ENCODE measurements around the gene SH3GL1.
"Not testable (repeated sequence)": the region's sequence is repeated elsewhere in the genome, so short reads cannot be mapped to it uniquely, and the experiment has no call there.

The SH3GL1 gene

DNA sequence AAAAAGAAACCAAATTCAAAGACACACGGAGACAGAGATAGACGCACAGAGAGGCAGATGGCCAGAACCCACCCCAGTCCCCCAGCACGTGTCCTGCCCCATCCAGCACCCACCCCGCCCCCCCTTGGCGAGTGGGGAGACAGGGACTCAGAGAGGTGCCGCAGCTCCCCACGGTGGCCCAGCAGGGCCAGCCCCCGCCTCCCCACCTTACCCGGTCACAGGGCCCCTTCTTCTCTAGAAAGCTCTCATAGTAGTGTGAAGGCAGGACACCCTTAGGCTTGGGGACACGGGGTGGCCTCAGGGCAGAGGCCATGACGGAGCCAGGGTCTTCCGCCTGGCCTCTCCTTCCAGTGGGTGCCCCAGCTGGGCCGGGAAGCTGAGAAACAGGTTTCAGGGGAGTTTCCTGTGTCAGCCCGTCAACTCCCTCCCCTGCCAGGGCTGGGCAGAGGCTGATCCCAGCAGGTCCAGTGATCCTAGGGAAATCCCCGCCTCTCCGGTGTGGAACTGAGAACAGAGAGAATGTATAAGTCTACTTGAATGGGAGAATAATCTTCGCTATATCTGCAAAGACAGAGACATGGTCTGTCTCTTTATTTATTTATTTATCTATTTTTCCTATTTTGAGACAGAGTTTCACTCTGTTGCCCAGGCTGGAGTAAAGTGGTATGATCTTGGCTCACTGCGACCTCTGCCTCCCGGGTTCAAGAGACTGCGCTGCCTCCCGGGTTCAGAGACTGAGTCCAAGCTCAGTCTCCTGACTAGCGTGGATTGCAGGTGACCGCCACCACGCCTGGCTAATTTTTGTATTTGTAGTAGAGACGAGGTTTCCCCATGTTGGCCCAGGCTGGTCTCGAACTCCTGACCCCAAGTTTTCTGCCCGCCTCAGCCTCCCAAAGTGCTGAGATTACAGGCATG lies 61.6 kb downstream of the SH3GL1 start, which contains the start of gene STAP2:
Gene STAP2 (minus strand): TSS at position 387 of the 915 bp plus-strand sequence. CDS start 74 bp downstream, at position 313.
- no peak for DNase-seq

DNA sequence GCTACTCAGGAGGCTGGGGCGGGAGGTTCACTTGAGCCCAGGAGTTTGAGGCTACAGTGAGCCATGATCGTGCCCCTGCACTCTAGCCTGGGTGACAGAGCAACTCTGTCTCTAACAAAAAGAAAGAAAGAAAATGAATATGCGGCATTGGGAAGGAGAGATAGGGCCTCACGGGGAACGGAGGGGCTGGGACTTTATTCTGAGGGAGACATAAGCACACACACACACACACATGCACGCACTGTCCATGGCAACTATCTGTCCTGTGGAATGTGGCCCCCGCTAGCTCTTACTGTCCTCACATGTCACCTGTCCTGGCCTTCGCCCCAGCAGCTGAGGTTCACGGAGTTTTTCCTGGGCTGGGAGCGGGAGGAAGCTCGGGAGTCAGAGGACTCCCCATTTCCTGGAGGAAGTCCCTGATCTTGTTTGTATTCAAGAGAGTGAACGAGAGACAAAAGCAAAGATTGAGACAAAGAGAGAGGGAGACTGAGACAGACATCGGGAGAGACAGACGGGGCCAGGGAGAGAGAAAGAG lies 62.4 kb downstream of the SH3GL1 start:
- no peak for DNase-seq

DNA sequence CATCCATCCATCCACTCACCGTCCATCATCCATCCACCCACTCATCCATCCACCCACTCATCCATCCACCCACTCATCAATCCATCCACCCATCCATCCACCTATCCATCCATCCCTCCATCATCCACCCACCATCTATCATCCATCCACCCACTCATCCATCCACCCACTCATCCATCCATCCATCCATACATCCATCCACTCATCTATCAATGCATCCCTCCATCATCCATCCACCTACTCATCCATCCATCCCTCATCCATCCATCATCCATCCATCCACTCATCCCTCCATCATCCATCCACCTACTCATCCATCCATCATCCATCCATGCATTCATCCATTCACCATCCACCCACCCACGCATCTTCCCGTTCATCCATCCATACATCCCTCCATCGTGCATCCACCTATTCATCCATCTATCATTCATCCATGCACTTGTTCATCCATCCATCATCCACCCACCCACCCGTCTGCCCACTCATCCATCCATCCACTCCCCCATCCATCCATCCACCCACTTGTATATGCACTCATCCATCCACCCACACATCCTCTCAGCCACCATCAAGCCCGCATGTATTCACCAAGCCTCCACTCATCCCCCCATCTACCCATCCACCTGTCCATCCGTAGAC lies 65.3 kb downstream of the SH3GL1 start:
- no peak for DNase-seq

GRCh38 chr19:4329858-4330257 lies 70.5 kb downstream of the SH3GL1 start:
- DNase-seq, result no peak

DNA sequence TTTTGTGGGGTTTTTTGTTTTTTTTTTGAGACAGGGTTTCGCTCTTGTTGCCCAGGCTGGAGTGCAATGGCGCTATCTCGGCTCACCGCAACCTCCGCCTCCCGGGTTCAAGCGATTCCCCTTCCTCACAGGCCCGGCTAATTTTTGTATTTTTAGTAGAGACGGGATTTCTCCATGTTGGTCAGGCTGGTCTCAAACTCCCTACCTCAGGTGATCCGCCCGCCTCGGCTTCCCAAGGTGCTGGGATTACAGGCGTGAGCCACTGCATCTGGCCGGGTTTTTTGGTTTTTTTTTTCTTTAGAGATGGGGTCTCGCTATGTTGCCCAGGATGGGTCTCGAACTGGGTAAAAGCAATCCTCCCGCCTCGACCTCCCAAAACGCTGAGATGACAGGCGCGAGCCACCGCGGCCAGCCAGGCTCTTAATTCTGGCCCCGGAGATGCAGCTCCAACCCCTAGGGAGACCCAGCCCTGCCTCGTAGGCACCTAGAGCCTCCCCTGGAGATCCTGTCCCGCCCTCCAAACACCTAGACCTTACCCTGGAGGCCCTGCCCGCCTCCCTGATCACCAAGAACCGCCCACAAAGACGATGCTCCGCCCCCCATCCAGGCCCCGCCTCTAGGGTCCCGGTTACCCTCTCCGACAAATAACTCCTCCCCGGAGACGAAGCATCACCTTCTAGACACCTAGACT lies 71.2 kb downstream of the SH3GL1 start:
- DNase-seq, result not testable (repeated sequence)

GRCh38 chr19:4328243-4328990 lies 71.9 kb downstream of the SH3GL1 start:
- DNase-seq, result no peak

DNA sequence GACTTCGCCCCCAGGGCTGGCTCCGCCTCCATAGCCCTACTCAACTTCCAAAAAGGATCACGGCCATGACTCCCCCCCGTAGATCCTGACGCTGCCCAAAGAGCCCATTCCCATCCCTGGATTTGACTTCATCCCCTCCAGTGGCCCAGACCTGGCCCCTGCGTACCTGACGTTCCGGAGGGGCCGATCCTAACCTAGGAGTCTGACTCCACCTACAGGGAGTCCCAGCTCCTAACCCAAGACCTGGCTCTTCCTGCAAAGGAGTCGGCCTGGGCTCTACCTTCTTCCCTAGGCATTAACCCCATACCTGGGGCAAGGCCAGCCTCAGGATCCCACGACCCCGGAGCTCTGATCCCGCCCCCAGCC lies 72.5 kb downstream of the SH3GL1 start:
- DNase-seq, result no peak

- no peak for DNase-seq
Measured at GRCh38 chr19:4327252-4327876, 73.0 kb downstream of the SH3GL1 start.

- DNase-seq, result no peak
Measured at GRCh38 chr19:4326837-4327251, 73.5 kb downstream of the SH3GL1 start.

GRCh38 chr19:4326215-4326836 lies 74.0 kb downstream of the SH3GL1 start:
- DNase-seq, result no peak

DNA sequence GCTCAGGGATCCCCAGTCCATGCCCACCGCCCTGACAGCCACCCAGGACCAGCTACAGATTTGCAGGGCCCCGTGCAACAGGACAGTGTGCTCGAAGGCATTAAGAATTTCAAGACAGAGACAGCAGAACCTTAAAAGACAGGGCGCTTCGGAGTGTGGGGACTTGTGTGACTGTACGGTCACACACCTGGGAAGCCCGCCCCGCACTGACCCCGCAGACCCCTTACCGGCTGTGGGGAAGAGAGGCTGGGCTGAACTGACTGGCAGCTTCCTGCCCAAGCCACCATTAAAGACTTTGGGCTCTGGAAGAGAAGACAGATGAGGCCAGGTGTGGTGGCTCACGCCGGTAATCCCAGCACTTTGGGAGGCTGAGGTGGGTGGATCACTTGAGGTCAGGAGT lies 76.1 kb downstream of the SH3GL1 start:
- DNase-seq, result no peak

DNA sequence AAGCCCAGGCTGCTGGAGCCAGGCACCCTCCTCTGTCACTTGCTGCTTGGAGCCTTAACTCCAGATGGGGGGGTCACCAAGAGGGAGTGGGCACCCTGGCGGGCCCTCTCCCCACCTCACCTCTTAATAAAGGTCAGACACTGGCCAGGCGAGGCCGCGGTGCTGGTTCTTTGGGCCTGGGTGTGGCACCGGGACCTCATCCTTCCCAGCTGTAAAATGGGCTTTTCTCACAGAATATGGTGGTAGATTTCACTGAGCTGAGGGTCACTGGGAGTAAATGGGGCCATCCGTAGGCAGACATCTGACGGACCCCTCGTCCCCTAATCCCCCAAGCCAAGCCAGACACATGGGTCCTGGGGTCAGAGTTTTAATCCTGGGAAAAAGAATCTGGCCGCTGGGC lies 76.7 kb downstream of the SH3GL1 start:
- DNase-seq, result no peak

GRCh38 chr19:4322942-4323665 lies 77.2 kb downstream of the SH3GL1 start:
- no peak for DNase-seq

DNA sequence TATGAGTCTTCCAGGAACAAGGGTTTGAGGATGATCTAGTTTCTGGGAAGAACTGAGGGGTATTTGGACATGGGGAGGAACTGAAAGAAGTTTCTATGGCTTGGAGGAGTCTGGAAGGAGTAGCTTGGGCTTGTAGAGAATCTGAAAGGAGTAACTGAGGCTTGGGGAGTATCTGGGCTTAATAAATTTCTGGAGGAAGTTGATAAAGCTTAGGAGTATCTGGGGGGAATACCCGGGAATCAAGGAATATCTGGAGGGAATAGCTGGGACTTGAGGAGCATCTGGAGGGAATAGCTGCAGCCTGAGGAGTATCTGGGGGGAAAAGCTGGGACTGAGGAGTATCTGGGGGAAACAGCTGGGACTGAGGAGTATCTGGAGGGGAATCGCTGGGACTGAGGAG lies 79.9 kb downstream of the SH3GL1 start:
- DNase-seq, result no peak

GRCh38 chr19:4319067-4319718 lies 81.2 kb downstream of the SH3GL1 start:
- no peak for DNase-seq

DNA sequence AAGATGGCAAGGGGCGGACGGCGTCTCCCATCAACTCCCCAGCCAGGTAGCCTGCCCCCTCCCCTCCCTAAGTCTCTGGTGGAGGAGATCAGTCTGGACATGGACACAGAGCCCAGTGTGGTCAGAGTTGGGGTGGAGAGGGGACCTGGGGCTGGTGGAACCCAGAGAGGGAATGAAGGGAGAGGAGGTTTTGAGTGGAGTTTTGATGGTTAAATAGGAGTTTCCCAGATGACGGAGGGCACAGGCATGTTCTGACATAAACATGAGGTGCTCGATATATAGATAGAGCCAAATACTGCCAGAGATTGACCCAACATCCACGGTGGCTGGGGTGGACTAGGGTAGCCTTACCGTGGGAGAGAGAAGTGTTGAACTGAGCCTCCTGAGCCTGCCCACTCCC lies 81.9 kb downstream of the SH3GL1 start:
- DNase-seq, result no peak

GRCh38 chr19:4316956-4317355 lies 83.4 kb downstream of the SH3GL1 start:
- DNase-seq, result no peak

GRCh38 chr19:4313847-4314490 lies 86.4 kb downstream of the SH3GL1 start:
- no peak for DNase-seq

Measured in SIG-M5 (cell line).